ENCODE results near the gene SLC28A1.

GRCh38 chr15:84988909-84989644, 104.6 kb downstream of the SLC28A1 start:
- TF ChIP-seq, protein P1, sequence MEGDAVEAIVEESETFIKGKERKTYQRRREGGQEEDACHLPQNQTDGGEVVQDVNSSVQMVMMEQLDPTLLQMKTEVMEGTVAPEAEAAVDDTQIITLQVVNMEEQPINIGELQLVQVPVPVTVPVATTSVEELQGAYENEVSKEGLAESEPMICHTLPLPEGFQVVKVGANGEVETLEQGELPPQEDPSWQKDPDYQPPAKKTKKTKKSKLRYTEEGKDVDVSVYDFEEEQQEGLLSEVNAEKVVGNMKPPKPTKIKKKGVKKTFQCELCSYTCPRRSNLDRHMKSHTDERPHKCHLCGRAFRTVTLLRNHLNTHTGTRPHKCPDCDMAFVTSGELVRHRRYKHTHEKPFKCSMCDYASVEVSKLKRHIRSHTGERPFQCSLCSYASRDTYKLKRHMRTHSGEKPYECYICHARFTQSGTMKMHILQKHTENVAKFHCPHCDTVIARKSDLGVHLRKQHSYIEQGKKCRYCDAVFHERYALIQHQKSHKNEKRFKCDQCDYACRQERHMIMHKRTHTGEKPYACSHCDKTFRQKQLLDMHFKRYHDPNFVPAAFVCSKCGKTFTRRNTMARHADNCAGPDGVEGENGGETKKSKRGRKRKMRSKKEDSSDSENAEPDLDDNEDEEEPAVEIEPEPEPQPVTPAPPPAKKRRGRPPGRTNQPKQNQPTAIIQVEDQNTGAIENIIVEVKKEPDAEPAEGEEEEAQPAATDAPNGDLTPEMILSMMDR (IDR thresholded peaks at IDR 0.05): no peak
- TF ChIP-seq POLR2A (IDR thresholded peaks at IDR 0.05): no peak
